IPS-NIHi11 (cell line): ENCODE measurements around the gene CDK6.

Source experiments
- DNase-seq: peaks from one replicate; pipeline ENCODE4 v3.0.0; 2012; ENCODE audit warnings: mixed read lengths, low spot score

Gene CDK6

DNA sequence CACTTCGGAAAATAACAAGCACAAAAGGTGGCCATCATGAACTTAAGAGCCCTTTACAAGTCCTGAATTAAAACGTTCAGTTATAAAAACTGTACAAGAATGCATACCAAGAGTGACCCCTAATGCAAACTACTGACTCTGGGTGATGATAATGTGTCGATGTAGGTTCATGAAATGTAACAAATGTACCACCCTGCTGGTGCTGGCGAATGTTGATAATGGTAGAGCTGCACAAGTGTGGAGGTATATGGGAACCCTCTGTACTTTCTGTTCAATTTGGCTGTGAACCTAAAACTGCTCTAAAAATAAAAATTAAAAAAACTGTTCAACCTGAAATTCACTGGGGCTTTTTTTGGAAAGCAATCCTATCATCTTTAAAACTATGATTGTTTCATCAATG, 249.5 kb downstream of the CDK6 start:
- no peak for DNase-seq

GRCh38 chr7:92586403-92586802, 250.0 kb downstream of the CDK6 start:
- DNase-seq = no peak

DNA sequence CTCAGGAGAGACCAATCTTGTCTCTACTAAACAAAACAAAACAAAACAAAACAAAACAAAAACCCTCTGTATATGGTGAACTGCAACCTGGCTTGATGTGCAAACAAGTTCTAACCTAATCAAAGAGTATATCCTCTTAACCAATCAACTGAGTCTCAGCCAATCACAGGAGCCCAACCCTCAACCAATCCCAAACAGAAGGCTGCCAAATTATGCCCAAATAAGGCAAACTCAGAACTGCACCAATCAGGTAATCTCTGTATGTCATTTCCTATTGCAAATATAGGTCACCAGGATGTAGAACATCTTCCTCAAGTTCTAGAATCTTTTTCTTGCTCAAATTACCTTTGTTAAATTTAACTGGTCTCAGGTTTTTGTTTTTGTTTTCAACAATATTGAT, 251.4 kb downstream of the CDK6 start:
- DNase-seq = no peak

- DNase-seq = no peak
Measured at GRCh38 chr7:92582948-92583347, 253.4 kb downstream of the CDK6 start.

DNA sequence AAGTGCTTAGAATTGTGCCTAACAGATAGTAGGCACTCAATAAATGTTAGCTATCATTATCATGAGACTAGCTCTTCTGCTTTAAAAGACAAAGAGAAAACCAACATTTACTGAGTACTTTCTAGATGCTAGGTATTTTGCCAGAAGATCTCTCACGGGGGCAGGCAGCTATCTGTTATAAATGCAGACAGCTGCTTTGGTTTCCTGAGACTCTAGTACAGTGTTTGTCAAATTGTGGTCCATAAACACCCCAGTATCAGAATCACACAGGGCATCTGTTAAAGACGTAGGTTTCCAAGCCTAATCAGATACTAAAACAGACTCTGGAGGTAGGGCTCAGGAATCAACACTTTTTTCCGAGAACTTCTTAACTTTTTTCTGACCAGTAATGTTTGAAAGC, 260.1 kb downstream of the CDK6 start:
- no peak for DNase-seq

GRCh38 chr7:92569137-92569536, 267.2 kb downstream of the CDK6 start:
- no peak for DNase-seq

GRCh38 chr7:92567460-92567859, 268.9 kb downstream of the CDK6 start:
- no peak for DNase-seq

DNA sequence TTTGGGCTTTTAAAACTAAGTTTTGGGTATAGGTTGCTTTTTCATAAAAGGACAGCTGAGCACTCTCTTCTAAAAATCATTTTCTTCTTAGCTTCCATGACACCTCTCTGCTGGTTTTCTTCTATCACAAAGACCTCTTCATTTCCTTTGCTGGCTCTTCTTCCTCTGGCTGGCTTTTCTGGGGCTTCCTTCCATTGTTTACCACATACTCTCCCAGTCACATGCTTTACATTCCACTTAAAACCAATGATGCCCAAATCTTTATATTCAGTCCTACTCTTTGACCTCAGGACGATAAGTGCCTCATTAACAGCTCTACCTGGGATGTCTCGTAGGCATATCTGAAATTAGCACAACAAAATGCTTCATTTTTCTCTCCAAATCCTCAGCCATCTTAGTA, 273.0 kb downstream of the CDK6 start:
- DNase-seq = no peak

GRCh38 chr7:92560602-92561001, 275.8 kb downstream of the CDK6 start:
- no peak for DNase-seq

GRCh38 chr7:92557808-92558362, 278.5 kb downstream of the CDK6 start:
- no peak for DNase-seq

GRCh38 chr7:92557249-92557648, 279.1 kb downstream of the CDK6 start:
- DNase-seq = peak; percentile 12
